K562 (cell line): ENCODE measurements around the gene CLCNKA. TPM values are rescaled to one million over a fixed set of nuclear protein-coding genes. Genes with fewer than 3 reads are reported as not detected.

Experiments used
- BCL6 ChIP-seq: fragments of 250-450 bp; sonication (Bioruptor Pico); IDR thresholded peaks from 2 replicates; pipeline ENCODE4 v1.4.0; 2020
- CBX2 ChIP-seq: fragments of 200-600 bp; sonication (generic); IDR thresholded peaks from one replicate; pipeline ENCODE4 v1.6.1; 2012; ENCODE audit warnings: mild to moderate bottlenecking, low read length, inconsistent platforms; ENCODE audit not compliant: insufficient read depth, poor library complexity, severe bottlenecking
- DACH1 ChIP-seq: fragments of 450-650 bp; IDR thresholded peaks from 2 replicates; pipeline ENCODE4 v1.6.1; 2018; ENCODE audit not compliant: partially characterized antibody
- HLTF ChIP-seq: fragments of 450-650 bp; IDR thresholded peaks from 2 replicates; pipeline ENCODE4 v1.6.1; 2016
- HNRNPH1 ChIP-seq: fragments of 200-400 bp; formaldehyde crosslinking; optimal IDR thresholded peaks from 2 replicates; pipeline ENCODE3; 2017; ENCODE audit warnings: low read depth, mild to moderate bottlenecking, low read length, moderate library complexity
- HOXB6 ChIP-seq: fragments of 250-450 bp; sonication (Bioruptor Pico); IDR thresholded peaks from 2 replicates; pipeline ENCODE4 v1.5.1; 2022; ENCODE audit warnings: mild to moderate bottlenecking, borderline replicate concordance
- MBD2 ChIP-seq: sonication (generic); IDR thresholded peaks from 2 replicates; pipeline ENCODE4 v1.6.1; 2016; ENCODE audit warnings: low read depth, borderline replicate concordance
- MXI1 ChIP-seq: IDR thresholded peaks from 2 replicates; pipeline ENCODE4 v1.6.1; 2011; ENCODE audit warnings: low read depth, mild to moderate bottlenecking, improper control_type of control experiment, low read length
- PHB2 ChIP-seq: fragments of 450-650 bp; IDR thresholded peaks from 2 replicates; pipeline ENCODE4 v1.6.1; 2017; ENCODE audit warnings: low read depth
- PTRF ChIP-seq: fragments of 450-650 bp; IDR thresholded peaks from 2 replicates; pipeline ENCODE4 v1.6.1; 2016; ENCODE audit warnings: mild to moderate bottlenecking, missing genetic modification characterization, missing compliant biosample characterization
- SNRNP70 ChIP-seq: fragments of 200-400 bp; formaldehyde crosslinking; optimal IDR thresholded peaks from 2 replicates; pipeline ENCODE3; 2017; ENCODE audit warnings: low read depth, low read length
- SPI1 ChIP-seq: IDR thresholded peaks from 2 replicates; pipeline ENCODE4 v1.6.1; 2011; ENCODE audit warnings: low read depth, low read length, control low read depth, borderline replicate concordance
- SREBF2 ChIP-seq: sonication (generic); formaldehyde crosslinking; IDR thresholded peaks from 2 replicates; pipeline ENCODE4 v1.4.0; 2020; ENCODE audit warnings: mild to moderate bottlenecking, missing genetic modification reagents
- SUPT5H ChIP-seq: fragments of 450-650 bp; IDR thresholded peaks from 2 replicates; pipeline ENCODE4 v1.6.1; 2016
- TAL1 ChIP-seq: fragments of 450-650 bp; IDR thresholded peaks from 2 replicates; pipeline ENCODE4 v1.6.1; 2016; ENCODE audit warnings: mild to moderate bottlenecking
- TSC22D4 ChIP-seq: fragments of 450-650 bp; IDR thresholded peaks from 2 replicates; pipeline ENCODE4 v1.6.1; 2016; ENCODE audit warnings: missing genetic modification characterization, missing biosample characterization, control low read depth
- ZNF316 ChIP-seq: fragments of 450-650 bp; IDR thresholded peaks from 2 replicates; pipeline ENCODE4 v1.6.1; 2016
- polyA plus RNA-seq, 8 experiments: library from polyadenylated mRNA; depleted of rRNA in 4 of 8; stranded (reverse) in 5 of 8; unstranded in 3 of 8; fragments of >200 nt; fragmentation: Nextera tagmentation in 2 of 8; fragmentation: Illumina TruSeq in 1 of 8; extraction: Ambion mirVana in 2 of 8; extraction: Trizol in 1 of 8; gene quantifications; 2 replicates each; pipeline versions ENCODE4 v1.2.1 to v1.2.3, GENCODE V29; 2011 to 2014; ENCODE audit warnings: inconsistent platforms in 1 of 8, missing spikeins in 1 of 8
- total RNA-seq, 7 experiments: library from RNA; depleted of rRNA in 6 of 7; stranded (reverse); fragments of >200 nt in 6 of 7; fragmentation: Illumina TruSeq in 2 of 7; extraction: Trizol in 2 of 7; gene quantifications; 2 replicates each; pipeline versions ENCODE4 v1.2.1 to v1.2.3, GENCODE V29; 2011 to 2021; ENCODE audit warnings: low replicate concordance in 1 of 7
- TF ChIP-seq, protein P1 (sequence below): fragments of 250-450 bp; sonication (Bioruptor Pico); IDR thresholded peaks from 2 replicates; pipeline ENCODE4 v1.4.0; 2020; ENCODE audit warnings: mild to moderate bottlenecking, moderate library complexity
- TF ChIP-seq, protein P2 (sequence below): sonication (generic); formaldehyde crosslinking; IDR thresholded peaks from 2 replicates; pipeline ENCODE4 v1.8.1; 2023; ENCODE audit warnings: missing genetic modification reagents, mild to moderate bottlenecking, borderline replicate concordance

Gene CLCNKA
- total and polyA plus RNA-seq, 9 of the 15 experiments (the other 6 are each of a cell fraction or from before 2014, with no cell fraction given): 0.03 to 0.37 (median 0.10) TPM; not detected in 3

DNA sequence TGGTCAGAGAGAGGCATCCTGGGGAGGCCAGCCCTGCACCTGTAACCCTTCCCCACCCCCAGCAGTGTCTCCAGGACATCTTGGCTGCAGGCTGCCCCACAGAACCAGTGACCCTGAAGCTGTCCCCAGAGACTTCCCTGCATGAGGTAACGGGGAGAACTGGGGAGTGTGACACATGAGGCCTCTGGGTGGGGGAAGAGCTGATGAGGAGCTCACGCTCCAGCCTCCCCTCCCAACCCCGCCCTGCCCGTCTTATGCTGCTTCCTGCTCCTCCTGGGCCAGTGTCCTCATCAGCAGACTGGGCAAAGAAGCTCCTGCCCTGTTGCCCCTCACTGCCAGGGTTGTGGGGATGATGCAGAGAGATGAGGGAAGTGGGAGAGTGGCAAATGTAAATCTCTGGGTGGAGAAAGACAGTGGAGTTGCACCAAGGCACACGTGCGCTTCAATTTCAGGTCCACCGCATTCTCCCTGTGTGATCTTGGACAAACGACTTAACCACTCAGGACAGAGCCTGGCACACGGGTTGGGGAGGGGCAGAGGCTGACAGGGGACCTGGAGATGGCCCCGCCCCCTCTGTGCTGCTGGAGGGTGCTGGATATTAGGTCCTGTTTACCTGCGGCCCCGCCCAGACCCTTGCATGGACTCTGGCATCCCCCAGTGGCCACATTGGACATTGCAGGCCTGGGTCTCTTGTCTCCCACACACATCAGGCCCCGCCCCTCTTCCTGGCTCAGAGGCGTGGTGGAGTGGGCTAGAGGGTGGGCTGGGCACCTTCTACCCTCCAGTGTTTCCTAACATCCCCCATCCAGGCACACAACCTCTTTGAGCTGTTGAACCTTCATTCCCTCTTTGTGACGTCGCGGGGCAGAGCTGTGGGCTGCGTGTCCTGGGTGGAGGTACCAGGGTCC, 34.0 kb downstream of the CLCNKA start (continued):
- TF ChIP-seq, protein P1, sequence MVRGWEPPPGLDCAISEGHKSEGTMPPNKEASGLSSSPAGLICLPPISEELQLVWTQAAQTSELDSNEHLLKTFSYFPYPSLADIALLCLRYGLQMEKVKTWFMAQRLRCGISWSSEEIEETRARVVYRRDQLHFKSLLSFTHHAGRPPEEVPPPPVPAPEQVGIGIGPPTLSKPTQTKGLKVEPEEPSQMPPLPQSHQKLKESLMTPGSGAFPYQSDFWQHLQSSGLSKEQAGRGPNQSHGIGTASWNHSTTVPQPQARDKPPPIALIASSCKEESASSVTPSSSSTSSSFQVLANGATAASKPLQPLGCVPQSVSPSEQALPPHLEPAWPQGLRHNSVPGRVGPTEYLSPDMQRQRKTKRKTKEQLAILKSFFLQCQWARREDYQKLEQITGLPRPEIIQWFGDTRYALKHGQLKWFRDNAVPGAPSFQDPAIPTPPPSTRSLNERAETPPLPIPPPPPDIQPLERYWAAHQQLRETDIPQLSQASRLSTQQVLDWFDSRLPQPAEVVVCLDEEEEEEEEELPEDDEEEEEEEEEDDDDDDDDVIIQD (CRISPR knock-in tag): no peak
- TF ChIP-seq SPI1 (0 out of 2 replicates have a peak, but pooled peaks have one; percentile 16), SNRNP70 (no peak), HLTF (no peak), MBD2 (no peak), PTRF (no peak), DACH1 (peak; percentile 40), TAL1 (no peak), MXI1 (0 out of 2 replicates have a peak, but pooled peaks have one; percentile 18), ZNF316 (no peak), PHB2 (no peak), SREBF2 (CRISPR knock-in tag) (no peak), HNRNPH1 (no peak), SUPT5H (no peak), HOXB6 (CRISPR knock-in tag) (no peak), BCL6 (CRISPR knock-in tag) (no peak), TSC22D4 (no peak), CBX2 (no peak)
- TF ChIP-seq, protein P2, sequence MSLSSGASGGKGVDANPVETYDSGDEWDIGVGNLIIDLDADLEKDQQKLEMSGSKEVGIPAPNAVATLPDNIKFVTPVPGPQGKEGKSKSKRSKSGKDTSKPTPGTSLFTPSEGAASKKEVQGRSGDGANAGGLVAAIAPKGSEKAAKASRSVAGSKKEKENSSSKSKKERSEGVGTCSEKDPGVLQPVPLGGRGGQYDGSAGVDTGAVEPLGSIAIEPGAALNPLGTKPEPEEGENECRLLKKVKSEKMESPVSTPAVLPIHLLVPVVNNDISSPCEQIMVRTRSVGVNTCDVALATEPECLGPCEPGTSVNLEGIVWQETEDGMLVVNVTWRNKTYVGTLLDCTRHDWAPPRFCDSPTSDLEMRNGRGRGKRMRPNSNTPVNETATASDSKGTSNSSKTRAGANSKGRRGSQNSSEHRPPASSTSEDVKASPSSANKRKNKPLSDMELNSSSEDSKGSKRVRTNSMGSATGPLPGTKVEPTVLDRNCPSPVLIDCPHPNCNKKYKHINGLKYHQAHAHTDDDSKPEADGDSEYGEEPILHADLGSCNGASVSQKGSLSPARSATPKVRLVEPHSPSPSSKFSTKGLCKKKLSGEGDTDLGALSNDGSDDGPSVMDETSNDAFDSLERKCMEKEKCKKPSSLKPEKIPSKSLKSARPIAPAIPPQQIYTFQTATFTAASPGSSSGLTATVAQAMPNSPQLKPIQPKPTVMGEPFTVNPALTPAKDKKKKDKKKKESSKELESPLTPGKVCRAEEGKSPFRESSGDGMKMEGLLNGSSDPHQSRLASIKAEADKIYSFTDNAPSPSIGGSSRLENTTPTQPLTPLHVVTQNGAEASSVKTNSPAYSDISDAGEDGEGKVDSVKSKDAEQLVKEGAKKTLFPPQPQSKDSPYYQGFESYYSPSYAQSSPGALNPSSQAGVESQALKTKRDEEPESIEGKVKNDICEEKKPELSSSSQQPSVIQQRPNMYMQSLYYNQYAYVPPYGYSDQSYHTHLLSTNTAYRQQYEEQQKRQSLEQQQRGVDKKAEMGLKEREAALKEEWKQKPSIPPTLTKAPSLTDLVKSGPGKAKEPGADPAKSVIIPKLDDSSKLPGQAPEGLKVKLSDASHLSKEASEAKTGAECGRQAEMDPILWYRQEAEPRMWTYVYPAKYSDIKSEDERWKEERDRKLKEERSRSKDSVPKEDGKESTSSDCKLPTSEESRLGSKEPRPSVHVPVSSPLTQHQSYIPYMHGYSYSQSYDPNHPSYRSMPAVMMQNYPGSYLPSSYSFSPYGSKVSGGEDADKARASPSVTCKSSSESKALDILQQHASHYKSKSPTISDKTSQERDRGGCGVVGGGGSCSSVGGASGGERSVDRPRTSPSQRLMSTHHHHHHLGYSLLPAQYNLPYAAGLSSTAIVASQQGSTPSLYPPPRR: peak; percentile 51; the same call in 1 of the 2 replicates
